A549 (cell line): Measurements from ENCODE around the gene FYB1. TPM values are rescaled to one million over a fixed set of nuclear protein-coding genes. Genes with fewer than 3 reads are reported as not detected.

ENCODE experiments used
- ATAC-seq, 2 experiments: fragments of 200-7000 bp in 1 of 2; fragments of >200 bp in 1 of 2; cut with Nextera tagmentation in 1 of 2; cut with Tn5 transposase in 1 of 2; 3 replicates each; pipeline versions ENCODE4 v1.8.0 to v1.9.1; 2018 to 2020; ENCODE audit warnings: mild to moderate bottlenecking in 1 of 2, moderate library complexity in 1 of 2
- CTCF ChIA-PET: fragments of 300-600 bp; sonication (Branson Sonifier 250); formaldehyde crosslinking; extraction: SDS; loops from one replicate; lab custom pipeline; 2021; ENCODE audit warnings: antibody characterized with exemption, inconsistent platforms; lab: Yijun Ruan, JAX
- POLR2A ChIA-PET: fragments of 350-600 bp; formaldehyde crosslinking; extraction: SDS; loops from one replicate; lab custom pipeline; 2021; ENCODE audit warnings: antibody characterized with exemption, inconsistent platforms; lab: Yijun Ruan, JAX
- DNase-seq, 2 experiments: peaks; one replicate each; pipeline versions ENCODE4 v3.0.0 to v3.0.0-alpha.2; 2011 to 2016; ENCODE audit warnings: low read depth in 1 of 2, low spot score in 1 of 2
- FAIRE-seq: peaks from 2 replicates; lab custom pipeline; 2011; peaks lifted over from hg19 to GRCh38; lab: Jason Lieb, UNC
- H3K27ac ChIP-seq, 2 experiments: fragments of >200 bp; sonication (Bioruptor Twin); formaldehyde crosslinking; 3 replicates each; pipeline ENCODE4 v1.5.1; 2016 to 2017
- H3K4me1 ChIP-seq: fragments of >200 bp; sonication (Bioruptor Twin); formaldehyde crosslinking; 3 replicates; pipeline ENCODE4 v1.6.1; 2016
- H3K4me2 ChIP-seq: fragments of >200 bp; sonication (Bioruptor Twin); formaldehyde crosslinking; 3 replicates; pipeline ENCODE4 v1.6.1; 2016
- H3K4me3 ChIP-seq: fragments of >200 bp; sonication (Bioruptor Twin); formaldehyde crosslinking; 3 replicates; pipeline ENCODE4 v1.5.1; 2016
- H3K9me3 ChIP-seq: fragments of >200 bp; sonication (Bioruptor Twin); formaldehyde crosslinking; 3 replicates; pipeline ENCODE4 v1.6.1; 2016
- CBX2 ChIP-seq: fragments of 200-600 bp; sonication (generic); IDR thresholded peaks from 2 replicates; pipeline ENCODE4 v1.6.1; 2016; ENCODE audit warnings: low read depth, mild to moderate bottlenecking, borderline replicate concordance
- CBX8 ChIP-seq: fragments of 200-600 bp; sonication (generic); IDR thresholded peaks from 2 replicates; pipeline ENCODE4 v1.6.1; 2016
- E2F6 ChIP-seq: IDR thresholded peaks from 2 replicates; pipeline ENCODE4 v1.6.1; 2012; ENCODE audit warnings: low read depth, borderline replicate concordance
- EP300 ChIP-seq, 2 experiments: fragments of >200 bp; sonication (Bioruptor Twin); formaldehyde crosslinking; IDR thresholded peaks; 2 replicates in 1 of 2; 3 replicates in 1 of 2; pipeline ENCODE4 v1.6.1; 2016 to 2017
- ESRRA ChIP-seq: fragments of 150-350 bp; IDR thresholded peaks from 2 replicates; pipeline ENCODE4 v1.6.1; 2014; ENCODE audit warnings: mild to moderate bottlenecking, low read length, borderline replicate concordance
- FOSB ChIP-seq: fragments of 250-450 bp; sonication (Bioruptor Pico); IDR thresholded peaks from 2 replicates; pipeline ENCODE4 v1.5.0; 2020; ENCODE audit warnings: mild to moderate bottlenecking, moderate library complexity
- FOSL2 ChIP-seq, 2 experiments: fragments of 450-650 bp in 1 of 2; fragments of >200 bp in 1 of 2; sonication (Bioruptor Twin) in 1 of 2; formaldehyde crosslinking; IDR thresholded peaks; 2 replicates each; pipeline versions ENCODE4 v1.5.0 to v1.6.1; 2016 to 2020; ENCODE audit warnings: mild to moderate bottlenecking in 1 of 2, moderate library complexity in 1 of 2
- FOXS1 ChIP-seq: fragments of 250-450 bp; sonication (Bioruptor Pico); IDR thresholded peaks from 2 replicates; pipeline ENCODE4 v1.5.0; 2020; ENCODE audit warnings: mild to moderate bottlenecking, moderate library complexity
- GATA3 ChIP-seq: IDR thresholded peaks from 2 replicates; pipeline ENCODE4 v1.6.1; 2012; ENCODE audit warnings: borderline replicate concordance
- HOXA7 ChIP-seq: fragments of 250-450 bp; sonication (Bioruptor Pico); IDR thresholded peaks from 2 replicates; pipeline ENCODE4 v1.5.0; 2020; ENCODE audit warnings: mild to moderate bottlenecking, moderate library complexity
- JUNB ChIP-seq: fragments of >200 bp; sonication (Bioruptor Twin); formaldehyde crosslinking; IDR thresholded peaks from 2 replicates; pipeline ENCODE4 v1.6.1; 2016
- KDM5A ChIP-seq: fragments of 200-600 bp; sonication (generic); IDR thresholded peaks from 2 replicates; pipeline ENCODE4 v1.6.1; 2016; ENCODE audit warnings: antibody characterized with exemption, mild to moderate bottlenecking
- MAFK ChIP-seq: fragments of 450-650 bp; IDR thresholded peaks from 2 replicates; pipeline ENCODE4 v1.6.1; 2014; ENCODE audit not compliant: partially characterized antibody
- NFE2L2 ChIP-seq: fragments of 150-350 bp; conservative IDR thresholded peaks from 2 replicates; pipeline ENCODE4 v1.6.1; 2014; ENCODE audit warnings: low read length
- PHF8 ChIP-seq: fragments of 200-600 bp; sonication (generic); IDR thresholded peaks from 2 replicates; pipeline ENCODE4 v1.6.1; 2016; ENCODE audit warnings: low read depth, mild to moderate bottlenecking, antibody characterized with exemption, moderate library complexity, borderline replicate concordance
- POLR2AphosphoS2 ChIP-seq: conservative IDR thresholded peaks from 2 replicates; pipeline ENCODE4 v1.6.1; 2012; ENCODE audit warnings: low read length, improper control_type of control experiment, inconsistent platforms
- RCOR1 ChIP-seq: fragments of 150-350 bp; IDR thresholded peaks from 2 replicates; pipeline ENCODE4 v1.6.1; 2014; ENCODE audit warnings: antibody characterized with exemption, low read length, low read depth
- ZFP36 ChIP-seq: fragments of 450-650 bp; IDR thresholded peaks from 2 replicates; pipeline ENCODE4 v1.6.1; 2014; ENCODE audit warnings: borderline replicate concordance; ENCODE audit not compliant: partially characterized antibody
- WGBS: methylation state at CpG from one replicate; pipeline ENCODE4 v1.1.6; 2017; ENCODE audit errors: missing lambda C conversion rate; 5-methylcytosine and 5-hydroxymethylcytosine counted together
- polyA plus RNA-seq, 4 experiments: library from polyadenylated mRNA; depleted of rRNA in 3 of 4; stranded (reverse); fragments of >200 nt; fragmentation: RNase III in 1 of 4; extraction: RNeasy Plus Mini Kit Qiagen cat#74134 plus additional on column Dnase treatment in 1 of 4; gene quantifications; 2 replicates in 3 of 4; 3 replicates in 1 of 4; pipeline ENCODE4 v1.2.3, GENCODE V29; 2011 to 2017
- TF ChIP-seq, protein P1 (sequence below): fragments of 150-350 bp; IDR thresholded peaks from 2 replicates; pipeline ENCODE4 v1.6.1; 2014; ENCODE audit warnings: low read depth, mild to moderate bottlenecking, low read length

Gene FYB1
- polyA plus RNA-seq, 2 of the 4 experiments (the other 2 are of a cell fraction), result 7.4 to 34.6 TPM

DNA sequence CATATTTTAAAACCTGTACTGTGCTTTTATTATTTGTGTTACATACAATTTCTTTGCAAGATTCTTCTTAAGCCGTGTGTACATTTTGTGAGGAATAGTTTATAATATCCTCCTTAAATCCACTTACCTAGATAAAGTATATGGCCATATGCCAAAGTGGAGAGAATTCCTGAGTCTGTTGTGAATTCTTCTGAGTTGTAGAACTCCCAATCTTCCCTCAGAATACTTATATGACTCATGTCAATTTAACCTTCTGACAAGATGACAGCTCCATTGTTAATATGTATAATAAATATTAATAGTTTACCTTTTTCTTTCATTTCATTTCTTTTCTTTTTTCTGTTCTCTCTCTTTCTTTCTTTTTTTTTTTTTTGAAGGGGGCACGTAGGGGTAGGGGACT lies 139.2 kb downstream of the FYB1 start:
- TF ChIP-seq ZFP36 (no peak), FOSL2 (IDR thresholded peaks at IDR 0.05) (no peak), FOSL2 (CRISPR knock-in tag; IDR thresholded peaks at IDR 0.05) (peak; percentile 63), ESRRA (no peak), CBX8 (no peak)
- H3K4me3 ChIP-seq, result no peak overlapping the region
- CTCF ChIA-PET, result interaction anchor here (0.6 to 5.7 kb wide), 21 partner anchors 12 to 643 kb away, joined by 3 to 110 read pairs (median 5); no protein-coding TSS in a partner anchor
- H3K4me2 ChIP-seq, result peak overlapping the region; percentile 36
- peaks cover 45% of the 10 kb centered on the region for H3K4me1 ChIP-seq
- FAIRE-seq, result peak; percentile 7
- POLR2A ChIA-PET, result interaction anchor here (0.9 kb wide), 1 partner anchor 208 kb away, joined by 3 read pairs; no protein-coding TSS in a partner anchor
- 46% methylated on average over 2 of the region's 2 CpGs for WGBS
- ATAC-seq, result peak in 1 of 2 experiments; percentile 26; a peak in 2 of 6 replicates
- no peaks in the 10 kb centered on the region for H3K9me3 ChIP-seq
- H3K27ac ChIP-seq, result peak overlapping the region; percentile 11 to 57; a peak in 4 of 6 replicates
- peak in 1 of 2 experiments; percentile 28 for DNase-seq

DNA sequence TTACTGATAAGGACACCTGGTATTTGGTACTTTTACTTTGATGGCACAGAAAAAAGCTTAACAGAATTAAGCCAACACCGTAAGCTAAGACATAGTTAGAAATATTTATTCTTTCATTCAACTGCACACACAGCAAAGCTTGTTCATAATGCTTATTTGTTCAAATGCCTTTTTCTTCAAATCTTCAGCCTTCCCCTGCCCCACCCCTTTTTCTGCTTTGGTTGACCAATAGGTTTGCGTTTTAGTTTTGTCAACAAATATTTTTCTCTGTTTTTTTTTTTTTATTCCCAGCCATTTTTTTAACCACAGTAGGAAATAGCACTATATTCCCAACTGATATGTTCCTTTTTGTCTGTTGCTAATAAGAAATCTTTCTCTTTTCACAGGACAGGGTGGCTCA lies 140.2 kb downstream of the FYB1 start:
- peak; percentile 61 for FAIRE-seq
- H3K4me3 ChIP-seq, result no peak overlapping the region

DNA sequence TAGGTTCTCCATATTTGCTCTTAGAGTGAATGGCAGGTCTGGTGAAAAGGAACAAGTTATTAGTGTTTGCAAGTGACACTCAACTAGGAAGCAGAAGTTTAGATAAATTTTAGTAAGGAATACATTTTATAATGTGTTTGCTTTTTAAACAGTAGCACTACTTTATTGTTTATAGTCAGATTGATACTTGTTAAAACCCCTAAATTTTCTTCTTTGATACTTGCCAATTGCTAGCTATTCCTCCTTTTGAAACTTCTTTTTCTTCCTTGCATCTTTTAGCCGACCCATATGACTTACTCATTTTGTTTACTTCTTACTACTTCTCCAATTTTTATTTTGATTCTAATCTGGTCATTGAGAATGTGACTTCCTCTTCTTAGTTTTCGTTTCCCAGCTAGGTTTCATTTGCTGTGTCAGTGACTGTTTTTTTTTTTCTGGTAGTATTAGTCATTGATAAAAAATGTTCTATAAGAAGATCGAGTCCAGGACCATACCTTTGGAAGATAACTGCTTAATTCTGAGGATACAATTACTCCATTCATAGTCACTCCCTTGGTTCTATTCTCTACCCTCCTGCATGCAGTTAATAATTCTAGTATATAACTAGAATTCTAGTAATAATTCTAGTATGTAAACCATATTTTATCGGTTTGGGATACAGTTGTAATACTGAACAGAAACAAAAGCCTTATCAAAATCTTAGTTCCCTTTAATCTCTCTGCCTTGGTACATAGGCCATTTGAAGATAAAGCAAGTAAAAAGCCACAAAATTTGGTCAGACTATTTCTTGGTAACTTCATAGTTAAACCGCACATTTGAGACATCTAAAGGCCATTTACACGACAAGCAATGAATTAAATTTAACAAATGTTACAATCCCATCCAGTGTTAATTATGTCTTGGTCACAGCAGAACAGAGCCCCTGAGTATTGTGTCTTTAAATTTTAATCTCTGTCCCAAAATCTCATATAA lies 142.3 kb downstream of the FYB1 start:
- TF ChIP-seq EP300 (IDR thresholded peaks at IDR 0.05) (no peak), FOSB (no peak), JUNB (peak; percentile 44), GATA3 (peak; percentile 45; the same call in 1 of the 2 replicates), POLR2AphosphoS2 (no peak), PHF8 (no peak), CBX2 (no peak), FOSL2 (IDR thresholded peaks at IDR 0.05) (no peak; the same call in 1 of the 2 replicates), FOSL2 (CRISPR knock-in tag; IDR thresholded peaks at IDR 0.05) (peak; percentile 88), NFE2L2 (no peak), FOXS1 (CRISPR knock-in tag) (no peak), MAFK (peak; percentile 53), E2F6 (no peak), RCOR1 (no peak), HOXA7 (CRISPR knock-in tag) (no peak)
- TF ChIP-seq, protein P1, sequence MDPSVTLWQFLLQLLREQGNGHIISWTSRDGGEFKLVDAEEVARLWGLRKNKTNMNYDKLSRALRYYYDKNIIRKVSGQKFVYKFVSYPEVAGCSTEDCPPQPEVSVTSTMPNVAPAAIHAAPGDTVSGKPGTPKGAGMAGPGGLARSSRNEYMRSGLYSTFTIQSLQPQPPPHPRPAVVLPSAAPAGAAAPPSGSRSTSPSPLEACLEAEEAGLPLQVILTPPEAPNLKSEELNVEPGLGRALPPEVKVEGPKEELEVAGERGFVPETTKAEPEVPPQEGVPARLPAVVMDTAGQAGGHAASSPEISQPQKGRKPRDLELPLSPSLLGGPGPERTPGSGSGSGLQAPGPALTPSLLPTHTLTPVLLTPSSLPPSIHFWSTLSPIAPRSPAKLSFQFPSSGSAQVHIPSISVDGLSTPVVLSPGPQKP, result no peak
- DNase-seq (peak; percentile 57 to 70), FAIRE-seq (peak; percentile 73), ATAC-seq (peak in 1 of 2 experiments; percentile 1; a peak in 1 of 6 replicates)
- 3% methylated on average over 6 of the region's 6 CpGs for WGBS
- Histone ChIP-seq H3K4me1 (peaks cover 56% of the 10 kb centered on the region), H3K4me2 (peak overlapping the region; percentile 77), H3K9me3 (no peaks in the 10 kb centered on the region), H3K27ac (peak overlapping the region; percentile 86 to 89), H3K4me3 (peak overlapping the region; percentile 90; the same call in 2 of the 3 replicates)
- POLR2A ChIA-PET, result interaction anchor here (1.0 to 1.4 kb wide), 2 partner anchors 25 to 45 kb away, joined by 3 read pairs; no protein-coding TSS in a partner anchor
- CTCF ChIA-PET, result interaction anchor here (0.9 to 1.9 kb wide), 2 partner anchors 37 to 120 kb away, joined by 3 to 6 read pairs; no protein-coding TSS in a partner anchor

More for the DNA sequence above, 140.2 kb downstream of the FYB1 start:
- TF ChIP-seq KDM5A (no peak), FOSL2 (IDR thresholded peaks at IDR 0.05) (no peak), FOSL2 (CRISPR knock-in tag; IDR thresholded peaks at IDR 0.05) (0 out of 2 replicates have a peak, but pooled peaks have one; percentile 3)
- H3K9me3 ChIP-seq, result no peaks in the 10 kb centered on the region
- peak overlapping the region; percentile 77; the same call in 2 of the 3 replicates for H3K4me2 ChIP-seq
- H3K27ac ChIP-seq, result peak overlapping the region; percentile 53 to 89
- ATAC-seq (no peak), DNase-seq (peak in 1 of 2 experiments; percentile 60)
- 54% methylated on average over 2 of the region's 2 CpGs for WGBS
- ChIA-PET POLR2A (interaction anchor here (0.6 kb wide), 1 partner anchor 17 kb away, joined by 3 read pairs; no protein-coding TSS in a partner anchor), CTCF (interaction anchor here (0.6 to 5.7 kb wide), 8 partner anchors 12 to 492 kb away, joined by 3 to 110 read pairs (median 9); no protein-coding TSS in a partner anchor)
- H3K4me1 ChIP-seq, result peaks cover 45% of the 10 kb centered on the region
